RKO (cell line): ENCODE data around the gene WNT2B.
A peak's percentile ranks its signal among the peaks of the same experiment; 100 is the strongest.
"Not testable (repeated sequence)": the region's sequence is repeated elsewhere in the genome, so short reads cannot be mapped to it uniquely, and the experiment has no call there.

Experiments
- DNase-seq: peaks from one replicate; pipeline ENCODE4 v3.0.0-alpha.2; 2016; ENCODE audit warnings: low spot score

WNT2B gene

DNA sequence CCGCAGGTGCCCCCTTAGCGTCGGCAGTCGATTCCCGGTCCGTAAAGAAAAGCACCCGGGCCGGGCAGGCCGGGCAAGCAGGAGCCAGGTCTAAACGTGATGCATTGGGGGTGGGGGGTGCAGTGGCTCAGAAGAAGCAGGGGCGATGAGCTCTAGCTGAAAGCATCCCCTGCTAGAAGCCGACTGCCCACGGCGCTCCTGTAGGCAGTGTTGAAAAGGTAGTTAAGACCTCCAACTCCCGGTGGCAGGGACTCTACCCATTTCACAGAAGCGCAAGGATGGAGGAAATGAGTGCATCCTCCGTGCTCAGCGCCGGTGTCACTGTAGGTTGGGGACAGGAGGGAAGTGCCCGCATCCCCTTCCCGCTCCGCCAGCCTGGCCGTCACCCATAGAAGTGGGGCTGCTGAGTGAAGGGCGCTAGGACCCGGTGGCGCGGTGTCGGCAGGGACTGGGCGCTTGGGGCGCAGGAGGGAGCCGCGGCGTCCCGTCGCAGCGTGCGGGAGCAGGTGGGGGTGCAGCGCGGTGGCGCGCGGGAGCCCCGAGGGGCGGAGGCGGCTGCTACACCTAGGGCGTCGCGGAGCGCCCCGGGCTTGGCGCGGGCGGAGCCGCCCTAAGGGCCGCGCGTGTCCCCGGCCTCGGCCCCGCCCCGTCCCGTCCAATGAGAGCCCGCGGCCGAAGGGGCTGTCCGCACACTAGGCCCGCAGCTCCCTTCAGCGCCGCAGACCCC is at the start of gene WNT2B:
Gene WNT2B, plus strand, starts transcription at position 688 of the 727 bp plus-strand sequence. CDS start 298 bp downstream, outside the sequence.
- peak; percentile 34 for DNase-seq

DNA sequence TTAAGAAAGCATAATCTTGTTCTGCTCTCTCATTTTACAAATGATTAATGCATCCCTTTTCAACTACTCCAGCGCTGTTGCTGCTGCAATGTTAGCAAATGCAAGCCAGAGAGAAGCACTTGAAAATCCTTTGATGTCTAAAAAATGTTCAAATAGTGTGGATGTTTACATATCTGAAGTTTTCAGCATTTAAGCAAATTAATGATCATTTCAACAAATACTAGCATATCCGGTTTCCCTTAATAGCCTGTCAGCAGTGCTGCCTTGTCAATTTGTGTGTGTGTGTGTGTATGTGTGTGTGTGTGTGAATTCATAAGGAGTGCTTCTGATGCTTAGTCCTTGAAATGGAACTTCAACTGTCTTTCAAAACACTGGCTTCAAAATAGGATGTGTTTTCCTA is 48.1 kb upstream of the WNT2B start:
- DNase-seq: no peak

DNA sequence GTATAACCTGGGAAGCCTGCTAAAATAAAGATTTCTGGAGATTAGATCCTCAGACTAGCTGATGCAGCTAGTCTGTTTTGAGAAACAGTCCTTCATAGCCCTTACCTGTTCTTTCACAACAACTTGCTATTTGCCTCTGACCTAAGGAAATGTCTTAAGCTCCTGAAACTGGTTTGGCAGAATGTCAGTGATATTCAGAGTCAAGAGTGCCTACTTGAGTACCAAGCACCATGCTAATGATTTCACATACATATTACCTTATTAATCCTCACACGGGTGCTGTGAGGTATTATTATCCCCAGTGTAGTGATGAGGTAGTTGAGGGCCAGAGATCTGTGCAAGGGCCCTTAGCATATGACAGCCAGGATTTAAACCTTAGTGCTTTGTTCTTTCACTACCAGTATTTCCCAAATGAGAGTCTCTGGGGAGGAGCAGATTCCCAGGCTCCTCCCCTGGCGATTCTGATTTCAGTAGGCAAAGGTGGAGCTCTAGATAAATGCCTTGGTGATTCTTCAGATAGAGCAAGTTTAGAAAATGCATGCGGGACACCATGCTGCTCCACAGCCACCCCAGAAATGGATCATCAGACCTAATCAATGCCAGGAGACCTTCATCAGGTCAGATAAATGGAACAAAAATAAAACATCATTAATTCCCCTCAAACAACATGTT is 47.4 kb upstream of the WNT2B start:
- no peak for DNase-seq

DNA sequence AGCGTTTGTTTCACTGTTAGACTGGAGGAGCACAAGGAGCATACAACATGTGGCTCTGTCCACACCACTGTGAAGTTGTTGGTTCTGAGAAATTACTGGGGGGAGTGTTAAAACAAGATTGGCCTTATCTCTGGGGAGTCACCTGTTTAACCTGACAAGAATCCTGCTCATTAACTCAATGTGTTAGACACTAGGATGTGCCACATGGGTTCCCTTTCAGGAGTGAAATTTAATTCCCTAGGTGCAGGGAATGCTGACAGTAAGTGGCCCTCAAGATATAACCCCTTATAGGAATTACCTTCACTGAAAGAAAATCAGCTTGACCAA is 45.8 kb upstream of the WNT2B start:
- DNase-seq: no peak

DNA sequence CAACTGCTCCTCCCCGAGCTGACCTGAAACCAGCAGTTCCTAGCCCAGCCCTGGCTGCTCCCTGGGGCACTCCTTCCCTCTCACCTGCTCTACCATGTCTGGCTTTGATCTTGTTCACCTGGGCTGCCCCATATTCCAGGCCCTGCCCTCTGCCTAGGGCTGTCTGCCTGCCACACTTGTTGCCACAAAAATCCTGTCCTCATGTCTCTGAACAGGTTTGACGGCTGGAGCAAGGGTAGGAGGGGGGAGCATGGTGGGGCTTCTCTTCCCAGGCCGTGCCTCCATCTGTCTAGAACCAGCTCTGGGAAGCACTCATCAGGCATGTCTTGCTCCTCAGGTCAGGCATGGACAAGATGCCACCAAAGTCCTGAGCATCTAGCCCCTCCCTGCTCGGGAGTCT is 44.3 kb upstream of the WNT2B start:
- no peak for DNase-seq

DNA sequence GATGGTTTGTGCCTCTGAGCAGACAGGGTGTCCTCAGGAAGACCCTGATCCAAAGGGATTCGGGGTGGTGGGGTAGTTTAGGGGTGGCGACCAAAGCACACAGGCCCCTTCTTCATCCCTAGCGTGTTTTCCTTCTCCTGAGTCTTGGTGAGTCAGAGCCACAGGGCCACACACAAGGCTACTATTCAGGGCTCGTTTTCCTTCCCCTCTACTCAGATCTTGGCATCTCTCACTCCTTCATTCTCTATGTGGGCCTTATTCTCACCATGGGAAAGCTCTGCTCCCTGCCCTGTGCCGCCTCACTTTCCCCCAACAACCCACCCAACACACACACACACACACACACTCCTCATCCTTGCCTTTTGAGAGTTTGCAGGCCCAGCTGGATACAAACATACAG is 43.6 kb upstream of the WNT2B start:
- no peak for DNase-seq

DNA sequence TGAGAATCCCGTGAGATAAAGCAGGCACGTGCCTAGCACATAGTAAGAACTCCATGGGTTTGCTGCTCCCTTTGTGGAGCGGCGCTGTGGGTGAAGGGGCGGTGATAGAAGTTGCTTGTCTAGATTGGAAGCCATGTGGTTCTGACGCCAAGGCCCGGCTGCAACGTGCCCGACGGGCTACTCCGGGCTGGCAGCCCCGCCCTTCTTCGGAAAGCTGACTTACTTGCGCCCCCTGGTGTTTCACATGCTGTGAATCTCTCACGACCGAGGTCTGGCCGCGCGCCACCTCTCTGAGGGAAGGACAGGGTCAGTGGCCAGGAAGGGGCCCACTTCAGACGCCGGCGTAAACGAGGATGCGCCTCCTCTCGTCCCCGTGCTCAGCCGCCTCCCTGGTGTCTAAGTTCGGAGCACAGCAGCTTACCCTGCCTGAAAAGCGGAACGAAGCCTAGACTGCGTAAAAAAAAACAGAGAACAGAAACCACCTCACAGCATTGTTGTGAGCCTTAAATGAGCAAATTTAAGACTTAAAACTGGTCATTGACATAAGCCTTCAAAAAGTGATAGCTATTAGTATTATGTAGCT is 42.6 kb upstream of the WNT2B start:
- DNase-seq: peak; percentile 94

DNA sequence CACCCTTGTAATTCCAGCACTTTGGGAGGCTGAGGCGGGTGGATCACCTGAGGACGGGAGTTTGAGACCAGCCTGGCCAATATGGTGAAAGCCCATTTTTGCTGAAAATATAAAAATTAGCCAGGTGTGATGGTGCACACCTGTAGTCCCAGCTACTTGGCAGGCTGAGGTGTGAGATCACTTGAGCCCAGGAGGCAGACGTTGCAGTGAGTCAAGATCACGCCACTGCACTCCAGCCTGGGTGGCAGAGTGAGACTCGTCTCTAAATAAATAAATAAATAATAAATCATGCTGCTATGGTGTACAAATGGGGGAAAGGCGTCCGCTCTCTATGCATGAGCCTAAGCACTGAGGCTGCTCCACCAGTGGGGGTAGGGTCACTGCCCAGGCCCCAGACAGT is 38.4 kb upstream of the WNT2B start:
- DNase-seq: not testable (repeated sequence)

DNA sequence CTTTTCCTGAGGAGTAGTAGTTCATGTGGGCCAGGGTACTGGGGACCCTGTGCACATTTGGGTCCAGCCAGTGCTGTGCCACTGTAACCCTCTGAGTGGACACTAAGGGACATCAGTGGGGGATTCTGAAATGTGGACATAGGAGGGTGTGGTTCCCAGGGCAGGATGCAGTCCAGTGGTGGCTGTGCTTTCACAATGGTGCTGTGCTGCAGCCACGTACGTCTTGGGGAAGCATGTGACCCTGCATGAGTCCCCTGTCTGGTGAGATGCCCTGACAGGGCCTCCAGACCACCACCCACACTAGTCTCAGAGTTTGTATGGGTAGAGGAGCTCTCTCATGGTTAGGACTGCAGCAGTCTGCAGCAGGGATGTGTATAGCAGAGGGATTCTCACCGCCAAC is 37.8 kb upstream of the WNT2B start:
- no peak for DNase-seq

DNA sequence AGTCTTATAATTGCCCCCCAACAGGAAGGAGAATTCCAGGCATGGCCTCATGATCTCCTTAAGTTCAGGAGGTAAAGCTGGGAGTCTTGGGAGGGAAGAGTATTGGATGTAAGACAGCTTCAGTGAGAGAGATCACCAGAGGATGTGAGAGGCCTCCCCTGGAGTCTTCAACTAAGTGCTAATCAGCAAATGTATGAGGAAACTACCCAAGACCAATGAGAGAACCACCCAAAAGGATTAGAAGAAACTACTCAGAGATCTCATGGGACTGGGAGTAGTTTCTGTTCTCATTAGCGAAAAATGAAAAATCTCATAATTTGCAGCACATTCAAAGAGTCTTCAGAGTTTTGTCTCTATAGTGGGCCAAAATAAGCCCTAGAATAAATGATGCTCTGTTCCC is 36.6 kb upstream of the WNT2B start:
- no peak for DNase-seq

DNA sequence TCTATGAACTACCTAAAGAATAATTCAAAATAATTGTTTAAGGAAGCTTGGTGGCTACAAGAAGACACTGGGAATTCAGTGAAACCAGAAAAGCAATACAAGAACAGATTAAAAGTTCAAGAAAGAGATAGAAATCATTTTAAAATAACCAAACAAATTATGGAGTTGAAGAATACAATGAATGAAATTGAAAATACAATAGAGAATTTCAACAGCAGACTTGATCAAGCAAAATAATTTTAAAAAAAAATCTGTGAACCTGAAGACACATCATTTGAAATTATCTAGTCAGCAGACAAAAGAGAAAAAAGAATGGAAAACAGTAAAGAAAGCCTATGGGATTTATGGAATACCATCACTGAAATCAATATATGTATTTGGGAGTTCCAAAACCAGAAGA is 31.2 kb upstream of the WNT2B start:
- no peak for DNase-seq

DNA sequence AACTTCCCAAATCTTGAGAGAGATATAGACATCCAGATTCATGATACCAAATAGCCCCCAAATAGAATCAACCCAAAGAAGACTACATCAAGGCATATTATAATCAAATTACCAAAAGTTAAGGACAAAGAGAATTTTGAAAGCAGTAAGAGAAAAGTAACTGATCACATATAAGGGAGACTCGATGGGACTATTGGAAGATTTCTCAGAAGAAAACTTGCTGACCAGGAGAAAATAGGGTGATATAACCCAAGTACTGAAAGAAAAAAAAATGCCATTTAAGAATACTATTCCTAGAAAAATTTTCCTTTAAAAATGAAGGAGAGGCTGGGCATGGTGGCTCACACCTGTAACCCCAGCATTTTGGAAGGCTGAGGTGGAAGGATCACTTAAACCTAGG is 30.5 kb upstream of the WNT2B start:
- DNase-seq: no peak

DNA sequence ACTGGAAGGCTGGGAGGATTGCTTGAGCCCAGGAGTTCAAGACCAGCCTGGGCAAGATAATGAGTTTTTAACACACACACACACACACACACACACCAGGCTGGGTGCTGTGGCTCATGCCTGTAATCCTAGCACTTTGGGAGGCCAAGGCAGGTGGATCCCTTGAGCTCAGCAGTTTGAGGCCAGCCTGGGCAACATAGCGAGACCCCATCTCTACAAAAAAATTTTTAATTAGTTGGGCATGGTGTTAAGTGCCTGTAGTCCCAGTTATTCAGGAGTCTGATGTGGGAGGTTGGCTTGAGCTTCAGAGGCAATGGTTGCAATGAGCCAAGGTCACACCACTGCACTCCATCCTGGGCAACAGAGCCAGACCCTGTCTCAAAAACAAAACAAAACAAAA is 22.7 kb upstream of the WNT2B start:
- DNase-seq: not testable (repeated sequence)

DNA sequence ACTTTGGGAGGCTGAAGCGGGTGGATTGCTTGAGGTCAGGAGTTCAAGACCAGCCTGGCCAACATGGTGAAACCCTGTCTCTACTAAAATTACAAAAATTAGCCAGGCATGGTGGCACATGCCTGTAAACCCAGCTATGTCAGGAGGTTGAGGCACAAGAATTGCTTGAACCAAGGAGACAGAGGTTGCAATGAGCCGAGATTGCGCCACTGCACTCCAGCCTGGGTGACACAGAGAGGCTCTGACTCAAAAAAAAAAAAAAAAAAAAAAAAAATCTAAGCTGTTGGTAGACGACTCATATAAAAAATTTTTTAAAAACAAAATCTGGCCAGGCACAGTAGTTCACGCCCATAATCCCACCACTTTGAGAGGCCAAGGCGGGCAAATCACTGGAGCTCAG is 21.1 kb upstream of the WNT2B start:
- not testable (repeated sequence) for DNase-seq

DNA sequence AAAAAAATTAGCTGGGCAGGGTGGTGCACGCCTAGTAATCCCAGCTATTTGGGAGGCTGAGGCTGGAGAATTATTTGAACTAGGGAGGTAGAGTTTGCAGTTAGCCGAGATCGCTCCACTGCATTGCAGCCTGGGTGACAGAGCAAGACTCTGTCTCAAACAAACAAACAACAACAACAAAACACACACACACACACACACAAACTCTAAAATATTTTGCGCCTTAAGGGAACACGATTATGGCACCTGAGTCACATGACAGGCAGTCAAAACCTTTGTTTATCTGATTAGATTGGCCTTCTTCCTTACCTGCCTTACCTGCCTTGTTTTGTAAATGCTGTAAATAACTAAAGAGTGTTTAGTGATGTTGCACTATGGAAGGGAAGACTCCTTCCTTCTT is 20.6 kb upstream of the WNT2B start:
- no peak for DNase-seq

DNA sequence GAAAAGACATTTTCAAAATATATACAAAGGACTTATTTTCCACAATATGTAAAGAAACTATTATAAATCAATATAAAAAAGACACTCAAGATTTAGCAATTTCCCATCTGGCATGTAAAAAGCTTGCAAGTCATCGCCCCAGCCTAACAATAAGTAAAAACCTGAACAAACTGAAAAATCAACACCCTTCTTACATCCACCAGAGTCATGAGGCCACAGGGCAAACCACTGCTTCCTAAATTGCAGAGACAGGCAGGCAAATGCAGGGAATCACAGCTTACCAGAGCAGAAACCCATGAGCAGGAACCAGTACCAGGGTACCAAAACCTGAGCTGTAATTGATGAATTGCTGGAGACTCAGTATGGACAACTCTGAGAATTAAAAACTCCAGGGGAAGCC is 16.7 kb upstream of the WNT2B start:
- no peak for DNase-seq

DNA sequence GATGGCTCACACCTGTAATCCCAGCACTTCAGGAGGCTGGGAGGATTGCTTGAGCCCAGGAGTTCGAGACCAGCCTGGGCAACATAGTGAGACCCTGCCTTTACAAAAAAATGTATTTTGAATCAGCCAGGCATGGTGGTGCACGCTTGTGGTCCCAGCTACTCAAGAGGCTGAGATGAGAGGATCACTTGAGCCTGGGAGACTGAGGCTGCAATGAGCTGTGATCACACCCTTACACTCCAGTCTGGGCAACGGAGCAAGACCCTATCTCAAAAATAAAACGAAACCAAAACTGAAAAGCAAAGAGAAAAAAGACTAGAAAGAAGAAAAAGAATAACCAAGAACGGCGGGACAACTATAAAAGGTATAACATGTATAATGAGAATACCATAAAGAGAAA is 15.4 kb upstream of the WNT2B start:
- DNase-seq: no peak

DNA sequence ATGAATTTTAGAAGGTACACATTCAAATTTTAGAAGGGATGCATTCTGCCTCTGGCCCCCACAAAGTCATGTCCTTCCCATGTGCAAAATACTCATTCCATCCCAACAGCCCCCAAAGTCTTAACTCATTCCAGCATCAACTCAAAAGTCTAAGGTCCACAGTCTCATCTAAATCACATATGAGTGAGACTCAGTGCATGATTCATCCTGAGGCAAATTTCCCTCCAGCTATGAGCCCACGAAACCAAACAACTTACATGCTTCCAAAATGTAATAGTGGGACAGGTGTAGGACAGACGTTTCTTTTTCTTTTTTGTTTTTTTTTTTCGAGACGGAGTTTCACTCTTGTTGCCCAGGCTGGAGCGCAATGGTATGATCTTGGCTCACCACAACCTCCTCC is 12.5 kb upstream of the WNT2B start:
- DNase-seq: peak; percentile 52

DNA sequence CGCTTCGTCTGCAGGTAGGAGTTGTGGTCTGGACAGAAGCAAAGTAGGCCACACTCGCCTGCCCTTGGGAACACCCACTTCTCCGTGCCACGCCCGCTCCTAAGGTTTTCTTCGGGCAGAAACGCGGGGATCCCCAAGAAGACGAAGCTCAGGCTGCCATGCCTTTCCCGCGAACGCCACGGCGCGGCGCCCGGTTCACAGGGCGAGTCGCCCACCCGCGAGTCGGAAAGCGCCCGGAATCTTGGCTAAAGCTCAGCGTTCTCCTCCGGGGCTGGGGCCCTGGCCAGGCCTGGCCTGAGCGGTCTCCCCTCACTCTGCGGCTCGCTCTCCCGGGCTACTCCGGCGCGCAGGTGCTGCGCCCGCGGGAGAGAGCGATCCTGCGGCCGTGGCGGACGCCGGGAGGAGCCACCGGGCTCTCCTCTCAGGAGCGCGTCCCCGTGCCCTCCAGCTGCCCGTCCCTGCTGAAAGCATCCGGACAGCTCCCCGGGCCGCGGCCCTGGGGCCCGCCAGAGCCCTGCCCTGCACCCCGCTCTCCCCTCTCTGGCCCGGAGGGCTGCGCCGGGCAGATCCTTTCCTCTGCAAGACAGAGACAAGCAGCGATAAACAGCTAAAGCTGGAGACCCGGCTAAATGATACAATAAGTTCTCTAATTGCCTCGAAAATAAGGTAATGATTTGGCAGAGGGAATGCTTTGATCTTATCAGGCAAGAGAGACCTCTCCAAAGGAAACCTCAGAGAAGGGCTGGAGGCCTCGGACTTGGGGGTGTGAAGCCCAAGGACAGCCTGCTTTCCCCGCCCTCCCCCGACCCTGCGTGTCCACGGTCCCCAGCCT is 6.7 kb upstream of the WNT2B start:
- DNase-seq: peak; percentile 75

DNA sequence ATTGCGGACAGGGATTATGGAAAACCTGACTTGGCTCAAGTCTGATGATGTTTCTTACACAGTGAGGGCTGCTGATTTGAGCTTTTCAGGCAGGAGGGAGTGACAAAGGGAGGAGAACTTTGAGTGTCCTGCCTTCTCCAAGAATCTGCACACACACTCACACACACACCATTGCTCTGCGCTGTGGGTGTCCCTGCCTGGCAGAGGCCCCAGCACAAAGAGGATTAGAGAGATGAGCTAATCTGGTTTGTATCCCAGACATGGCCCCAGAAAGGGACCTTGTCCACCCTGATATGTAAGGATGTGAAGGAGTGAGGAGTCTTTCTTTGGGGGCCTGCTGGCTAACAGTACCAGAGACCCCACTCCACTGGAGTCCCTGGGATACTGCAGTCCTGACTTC is 5.9 kb upstream of the WNT2B start:
- DNase-seq: no peak

DNA sequence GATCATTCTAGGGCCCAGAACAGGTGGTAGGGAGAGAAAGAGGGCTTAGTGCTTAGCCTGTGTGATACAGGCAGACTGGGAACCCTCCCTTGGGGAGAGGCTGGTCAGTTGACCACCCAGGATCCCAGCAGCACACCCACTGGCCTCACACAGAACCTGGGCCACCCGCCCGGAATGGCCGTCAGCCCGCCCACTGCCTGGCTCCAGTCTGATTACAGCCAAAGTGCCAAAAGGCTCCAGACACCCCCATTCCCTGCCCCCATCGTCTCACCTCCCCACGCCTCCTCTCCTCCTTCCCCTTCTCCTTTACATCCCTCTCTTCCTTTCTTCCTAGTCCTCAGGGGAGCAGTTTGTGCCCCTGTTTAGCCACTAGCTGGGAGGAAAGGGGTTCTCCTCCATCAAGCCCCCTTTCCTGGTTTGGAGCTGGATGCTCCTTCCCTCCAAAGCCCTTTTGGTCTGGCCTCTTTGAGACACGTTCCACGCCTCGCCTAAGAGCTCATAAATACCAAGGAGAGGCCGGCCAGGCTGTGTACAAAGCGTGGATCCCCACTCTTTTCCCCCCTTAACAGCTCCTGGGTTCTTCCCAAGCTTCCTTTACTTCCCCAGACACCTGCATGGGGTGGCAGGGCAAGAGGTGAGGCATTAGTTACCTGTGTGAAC is 4.6 kb upstream of the WNT2B start:
- no peak for DNase-seq

DNA sequence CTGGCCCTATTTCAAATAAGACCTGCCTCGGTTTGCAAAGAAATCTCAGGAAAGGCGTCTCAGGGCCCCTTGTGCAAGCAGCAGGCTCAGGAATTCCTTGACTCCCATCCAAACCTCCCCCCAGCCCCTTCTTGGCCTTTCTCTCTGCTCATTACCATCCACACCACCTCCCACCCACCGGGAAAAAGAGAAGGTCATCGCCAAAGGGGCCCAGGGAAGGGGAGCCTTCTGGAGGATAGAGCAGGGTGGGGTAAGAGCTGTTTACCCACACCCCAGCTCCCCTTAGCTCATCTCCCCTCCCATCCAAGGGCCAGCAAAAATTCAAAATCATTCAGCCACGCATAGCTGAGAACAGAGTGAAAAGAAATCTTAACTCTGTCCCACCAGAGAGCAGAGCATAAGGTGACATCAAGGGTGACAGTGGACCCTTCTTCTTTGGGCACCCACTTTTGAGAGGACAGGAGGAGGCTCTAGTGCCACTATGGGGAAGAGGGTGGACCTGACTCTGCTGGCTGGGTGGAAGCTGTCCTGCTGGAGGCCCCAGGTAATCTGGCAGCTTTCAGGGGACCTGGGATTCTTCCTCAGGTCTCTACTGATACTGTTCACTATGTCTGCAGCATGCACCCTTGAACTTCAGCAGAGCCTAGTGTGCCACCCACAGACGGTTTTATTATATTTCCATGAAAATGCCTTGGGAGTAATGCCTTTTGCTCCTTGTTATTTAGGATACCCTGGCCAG is 3.9 kb upstream of the WNT2B start:
- DNase-seq: no peak
